ELF-1 (cell line): ENCODE measurements around the gene TCP11L1.
"Not testable (repeated sequence)": the region's sequence is repeated elsewhere in the genome, so short reads cannot be mapped to it uniquely, and the experiment has no call there.

Experiments used
- DNase-seq: peaks from one replicate; pipeline ENCODE4 v3.0.0-alpha.2; 2016; ENCODE audit warnings: low read depth, low spot score

The TCP11L1 gene

DNA sequence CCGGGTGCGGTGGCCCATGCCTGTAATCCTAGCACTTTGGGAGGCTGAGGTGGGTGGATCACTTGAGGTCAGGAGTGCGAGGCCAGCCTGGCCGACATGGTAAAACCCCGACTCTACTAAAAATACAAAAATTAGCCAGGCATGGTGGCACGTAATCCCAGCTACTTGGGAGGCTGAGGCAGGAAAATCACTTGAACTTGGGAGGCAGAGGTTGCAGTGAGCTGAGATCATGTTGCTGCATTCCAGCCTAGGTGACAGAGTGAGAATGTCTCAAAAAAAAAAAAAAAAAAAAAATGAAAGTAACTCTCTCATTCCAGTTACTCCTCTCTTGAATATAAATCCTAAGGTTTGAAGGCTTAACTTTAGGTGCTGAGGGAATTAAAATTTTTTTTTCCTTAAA is 10.2 kb upstream of the TCP11L1 start:
- DNase-seq: not testable (repeated sequence)

DNA sequence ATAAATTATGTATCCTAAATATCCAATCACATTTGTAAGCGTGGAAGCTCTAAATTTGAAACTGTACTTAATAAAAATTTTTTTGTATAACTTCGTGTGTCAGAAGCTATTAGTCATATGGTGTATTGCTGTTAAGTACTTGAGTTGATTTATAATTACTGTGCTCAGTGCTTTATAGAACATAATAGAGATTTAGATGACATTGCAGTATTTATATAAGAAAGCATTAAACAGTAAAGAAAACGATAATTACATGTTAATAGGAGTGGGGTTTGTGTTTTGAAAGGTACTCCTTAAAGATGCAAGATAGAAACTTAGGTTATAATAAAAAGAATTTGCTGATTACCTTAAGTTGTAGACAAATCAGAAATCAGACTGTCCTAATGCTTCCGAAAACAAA is 5.9 kb upstream of the TCP11L1 start:
- no peak for DNase-seq

DNA sequence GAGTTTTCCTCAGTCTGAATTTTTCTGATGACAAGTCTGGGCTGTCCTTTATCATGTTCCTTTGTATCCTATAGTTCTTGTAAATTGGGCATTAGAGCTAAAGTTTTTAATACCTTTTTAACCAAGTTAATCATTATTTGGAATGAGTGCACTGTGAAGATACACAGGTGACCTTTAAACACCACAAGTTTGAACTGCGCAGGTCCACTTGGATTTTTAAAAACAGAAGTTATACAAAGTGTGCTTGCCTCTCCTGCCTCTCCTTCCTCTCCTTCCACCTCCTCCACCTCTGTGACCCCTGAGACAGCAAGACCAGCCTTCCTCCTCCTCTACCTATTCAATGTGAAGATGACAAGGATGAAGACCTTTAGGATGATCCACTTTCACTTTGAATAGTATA is 4.4 kb upstream of the TCP11L1 start:
- DNase-seq: no peak

DNA sequence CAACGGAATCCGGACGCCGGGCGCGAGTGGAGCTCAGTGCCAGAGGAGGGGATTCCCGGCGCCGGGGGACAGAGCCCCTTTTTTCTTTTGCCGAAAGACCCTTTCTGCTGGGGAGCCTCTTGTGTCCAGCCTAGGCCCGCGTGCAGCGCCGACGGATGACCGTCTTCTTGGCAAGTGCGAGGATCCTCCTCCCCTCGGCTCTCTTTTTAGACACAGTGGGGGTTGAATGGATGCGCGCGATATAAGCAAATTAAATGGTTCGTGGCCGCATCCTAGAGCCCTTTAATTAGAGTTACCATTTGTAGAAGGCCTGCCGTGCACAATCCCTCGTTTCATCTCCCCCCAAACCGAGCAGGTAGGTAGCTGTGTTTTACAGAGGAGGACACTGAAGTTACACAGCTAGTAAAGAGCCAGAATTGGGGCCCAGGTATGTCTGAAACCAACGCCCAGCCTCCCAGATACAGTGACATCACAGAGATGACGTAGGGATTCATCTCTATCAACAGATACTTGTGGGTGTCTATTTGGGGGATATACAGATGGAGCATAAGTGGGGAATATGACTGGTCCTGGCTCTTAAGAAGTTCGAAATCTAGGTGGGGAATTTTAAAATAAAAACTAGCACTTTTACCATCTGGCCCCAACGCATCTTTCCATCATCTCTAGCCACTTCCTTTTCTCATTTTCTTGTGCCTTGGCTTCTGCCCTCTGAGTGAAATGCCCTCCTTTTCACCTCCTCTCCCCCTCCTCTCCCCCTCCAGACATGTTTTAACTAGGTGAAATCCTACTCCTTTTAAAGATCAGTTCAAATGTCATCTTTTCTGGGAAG is 875 bp downstream of the TCP11L1 start:
- no peak for DNase-seq

DNA sequence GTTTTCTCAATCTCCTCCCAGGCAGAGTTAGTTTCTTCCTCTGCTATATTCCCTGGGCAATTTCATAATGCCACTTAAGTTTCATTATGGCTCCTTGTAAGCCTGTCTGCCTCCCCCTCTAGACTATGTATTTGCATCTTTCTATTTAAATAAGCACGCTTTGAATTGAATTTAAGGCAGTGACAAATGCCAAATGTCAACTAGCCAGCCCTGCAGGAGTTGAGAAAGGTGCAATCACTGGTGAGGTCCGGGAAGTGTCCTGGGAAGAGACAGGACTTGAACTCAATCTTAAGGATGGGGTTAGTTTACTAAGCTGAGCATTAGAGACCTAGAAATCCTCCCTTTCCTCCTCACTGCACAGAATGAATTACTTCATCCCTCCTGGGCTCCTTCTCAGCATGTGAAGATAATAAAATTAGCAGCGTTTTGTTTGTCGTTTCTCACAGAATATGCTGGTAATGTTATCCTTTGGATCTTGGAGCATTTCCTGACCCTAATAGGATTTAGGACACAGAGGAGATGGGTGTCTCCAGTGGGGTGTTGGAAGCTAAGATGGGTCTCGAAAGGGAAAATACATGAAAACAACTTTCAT is 1.6 kb downstream of the TCP11L1 start:
- no peak for DNase-seq

DNA sequence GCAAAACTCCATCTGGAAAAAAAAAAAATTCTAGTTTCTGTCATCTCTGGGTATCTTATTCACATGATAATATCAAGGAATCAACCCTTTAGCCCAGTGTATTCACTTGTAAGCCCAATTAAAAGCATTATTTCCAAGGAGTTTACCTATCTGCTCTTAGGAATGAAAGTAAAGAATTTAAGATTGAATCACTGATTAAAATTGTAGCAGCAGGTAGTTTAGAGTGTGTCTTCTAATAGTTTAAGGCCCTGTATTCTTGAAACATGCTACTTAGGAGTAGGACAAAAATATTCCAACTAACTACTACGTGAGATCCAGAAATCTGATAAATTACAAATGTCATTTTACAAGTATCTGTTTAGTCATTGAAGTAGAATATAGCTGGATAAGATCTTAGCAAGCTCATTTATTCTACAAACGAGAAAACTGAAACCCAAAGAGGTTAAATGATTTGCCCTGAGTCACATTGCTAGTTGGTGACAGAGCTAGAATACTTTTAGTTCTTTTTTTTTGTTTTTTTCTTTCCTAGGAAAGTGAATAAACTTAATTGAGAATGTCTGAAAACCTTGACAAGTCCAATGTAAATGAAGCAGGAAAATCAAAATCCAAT is 4.0 kb downstream of the TCP11L1 start:
- DNase-seq: no peak

DNA sequence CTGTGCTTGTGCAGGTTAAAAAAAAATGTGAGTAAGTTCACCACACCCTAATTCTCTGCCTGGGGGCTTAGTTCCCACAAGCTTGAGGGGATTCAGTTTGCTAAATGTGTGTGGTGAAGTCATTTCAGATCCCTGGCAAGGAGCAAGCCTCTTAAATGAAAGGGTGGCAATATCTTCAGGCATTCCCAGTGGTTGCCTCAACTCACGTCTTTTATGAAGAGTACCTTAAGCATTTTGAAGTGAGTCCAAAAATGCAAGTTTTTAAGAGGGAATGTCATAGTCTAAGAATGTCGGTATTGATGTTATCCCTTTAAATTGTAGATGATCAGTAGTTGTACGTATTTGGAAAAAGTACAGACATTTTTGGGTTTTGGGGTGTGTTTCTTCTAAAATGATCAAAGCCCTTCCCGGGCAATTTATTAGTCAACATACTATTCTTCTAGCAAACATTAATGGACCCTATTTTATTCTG is 4.9 kb downstream of the TCP11L1 start:
- DNase-seq: no peak

DNA sequence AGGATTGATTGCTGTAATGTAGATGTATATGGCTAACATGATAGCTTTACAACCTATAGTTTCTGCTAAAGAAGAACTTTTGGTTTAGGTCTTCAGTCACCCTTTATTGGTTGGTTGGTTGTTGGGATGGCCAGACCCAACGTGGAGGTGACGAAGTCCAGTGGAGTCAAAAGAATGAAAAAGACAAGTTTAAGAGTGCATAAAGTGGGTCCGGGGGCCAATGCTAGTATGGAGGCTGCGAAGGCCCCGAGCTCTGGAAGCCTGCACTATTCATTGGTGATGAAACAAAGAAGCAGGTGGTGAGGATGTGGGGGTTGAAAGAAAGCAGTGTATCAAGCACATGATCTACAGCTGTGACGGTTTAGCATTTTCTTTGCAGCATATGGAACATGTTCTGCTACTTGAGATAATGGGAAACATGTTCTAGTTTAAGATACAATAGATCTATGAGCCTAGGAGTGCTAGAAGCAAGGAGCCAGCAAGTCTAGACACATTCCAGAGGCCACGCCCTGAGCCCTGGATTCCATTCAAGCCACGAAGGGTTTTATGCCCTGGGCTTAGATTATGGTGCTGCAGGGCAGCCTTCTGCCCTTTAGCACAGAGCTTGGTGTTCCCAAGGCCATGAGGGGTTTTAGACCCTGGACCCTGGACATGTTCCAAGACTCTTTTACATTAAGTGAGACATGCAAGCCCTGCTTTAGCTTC is 6.3 kb downstream of the TCP11L1 start:
- peak; percentile 31 for DNase-seq

DNA sequence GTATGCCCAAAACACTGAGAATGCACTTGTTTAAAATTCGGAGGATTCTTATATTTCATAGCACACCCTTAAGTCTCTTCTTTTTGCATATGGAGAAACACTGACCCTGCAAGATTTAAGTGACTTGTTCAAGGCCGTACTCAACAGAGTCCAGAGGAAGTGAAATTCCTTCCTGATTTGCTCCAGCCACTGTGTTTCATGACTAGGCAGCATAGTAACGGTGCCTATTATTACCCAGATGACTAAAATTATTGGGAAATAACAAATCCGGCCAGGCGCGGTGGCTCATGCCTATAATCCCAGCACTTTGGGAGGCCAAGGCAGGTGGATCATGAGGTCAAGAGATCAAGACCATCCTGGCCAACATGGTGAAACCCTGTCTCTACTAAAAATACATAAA is 9.3 kb downstream of the TCP11L1 start:
- DNase-seq: not testable (repeated sequence)

DNA sequence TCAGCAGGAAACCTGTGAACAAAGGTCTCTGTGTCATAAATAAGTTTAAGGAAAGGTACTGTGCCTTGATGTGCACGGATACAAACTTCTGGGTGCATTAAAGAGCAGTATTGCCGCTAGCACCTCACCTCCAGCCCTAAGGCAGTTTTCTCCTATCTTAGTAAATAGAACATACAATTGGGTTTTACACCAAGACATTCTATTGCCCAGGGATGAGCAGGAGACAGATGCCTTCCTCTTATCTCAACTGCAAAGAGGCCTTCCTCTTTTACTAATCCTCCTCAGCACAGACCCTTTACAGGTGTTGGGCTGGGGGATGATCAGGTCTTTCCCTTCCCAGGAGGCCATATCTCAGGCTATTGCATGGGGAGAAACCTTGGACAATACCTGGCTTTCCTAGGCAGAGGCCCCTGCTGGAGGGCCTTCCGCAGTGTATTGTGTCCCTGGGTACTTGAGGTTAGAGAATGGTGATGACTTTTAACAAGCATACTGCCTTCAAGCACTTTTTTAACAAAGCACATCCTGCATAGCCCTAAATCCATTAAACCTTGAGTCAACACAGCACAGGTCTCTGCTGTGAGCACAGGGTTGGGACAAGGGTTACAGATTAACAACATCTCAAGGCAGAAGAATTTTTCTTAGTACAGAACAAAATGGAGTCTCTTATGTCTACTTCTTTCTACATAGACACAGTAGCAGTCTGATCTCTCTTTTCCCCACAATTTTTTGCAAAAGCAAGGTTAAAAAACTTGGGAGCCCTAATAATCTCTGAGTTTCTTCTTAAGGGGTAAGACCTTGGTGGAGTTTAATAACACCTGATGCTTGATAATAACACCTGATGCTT is 10.4 kb downstream of the TCP11L1 start:
- DNase-seq: peak; percentile 78

DNA sequence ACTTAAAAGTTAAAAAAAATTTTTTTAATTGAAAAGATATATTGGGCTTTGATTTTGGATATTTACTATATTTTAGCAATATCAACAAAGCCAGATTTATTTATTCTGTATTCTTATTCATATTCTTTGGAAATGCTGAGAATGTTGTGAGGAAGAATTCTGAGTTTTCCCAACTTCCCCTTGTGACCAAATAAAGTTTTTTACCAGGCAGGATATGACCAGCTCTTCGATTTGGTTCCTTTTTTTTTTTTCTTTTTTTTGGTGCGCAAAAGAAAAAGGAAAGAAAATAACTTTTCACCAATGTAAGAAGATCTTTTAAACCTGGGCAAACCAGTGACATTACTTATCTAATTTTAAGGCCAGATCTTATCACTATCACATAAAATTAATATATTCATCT is 12.9 kb downstream of the TCP11L1 start:
- no peak for DNase-seq

DNA sequence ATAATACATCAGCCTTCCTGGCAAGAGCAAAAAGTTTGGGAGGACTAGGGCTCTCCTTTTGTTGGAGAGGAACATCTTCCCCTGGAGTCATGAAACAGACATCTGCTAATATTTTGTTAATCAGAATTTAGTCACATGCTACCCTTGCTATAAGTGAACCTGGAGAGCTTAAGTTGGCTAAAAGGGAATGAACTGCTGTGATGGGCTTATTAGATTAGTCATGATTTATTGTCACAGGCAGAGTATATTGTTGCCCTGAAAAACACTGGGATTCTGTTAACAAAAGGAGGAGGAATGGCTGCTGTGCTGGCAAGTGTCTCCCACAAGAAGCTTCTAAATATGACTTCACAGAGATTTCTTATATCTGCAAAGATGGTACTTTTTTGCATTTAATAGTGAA is 16.0 kb downstream of the TCP11L1 start:
- DNase-seq: no peak

DNA sequence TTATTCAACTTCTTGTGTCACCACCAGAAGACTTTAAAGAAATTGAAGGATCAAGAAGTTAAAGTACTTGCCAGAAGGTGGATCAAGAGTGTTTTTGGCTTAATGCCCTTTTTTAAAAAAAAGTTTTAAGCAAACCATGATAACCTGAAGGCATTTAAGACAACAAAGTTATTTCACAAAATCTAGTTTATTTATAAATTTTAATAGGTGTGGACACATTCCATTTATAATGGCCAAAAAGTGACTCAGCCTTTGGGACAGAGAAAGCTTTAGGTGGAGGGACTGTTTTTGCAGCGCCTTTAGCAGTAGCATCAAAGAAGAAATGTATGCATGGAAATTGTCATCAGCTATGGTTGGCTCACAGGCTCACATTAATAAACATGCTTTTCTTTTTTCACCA is 17.9 kb downstream of the TCP11L1 start:
- no peak for DNase-seq

DNA sequence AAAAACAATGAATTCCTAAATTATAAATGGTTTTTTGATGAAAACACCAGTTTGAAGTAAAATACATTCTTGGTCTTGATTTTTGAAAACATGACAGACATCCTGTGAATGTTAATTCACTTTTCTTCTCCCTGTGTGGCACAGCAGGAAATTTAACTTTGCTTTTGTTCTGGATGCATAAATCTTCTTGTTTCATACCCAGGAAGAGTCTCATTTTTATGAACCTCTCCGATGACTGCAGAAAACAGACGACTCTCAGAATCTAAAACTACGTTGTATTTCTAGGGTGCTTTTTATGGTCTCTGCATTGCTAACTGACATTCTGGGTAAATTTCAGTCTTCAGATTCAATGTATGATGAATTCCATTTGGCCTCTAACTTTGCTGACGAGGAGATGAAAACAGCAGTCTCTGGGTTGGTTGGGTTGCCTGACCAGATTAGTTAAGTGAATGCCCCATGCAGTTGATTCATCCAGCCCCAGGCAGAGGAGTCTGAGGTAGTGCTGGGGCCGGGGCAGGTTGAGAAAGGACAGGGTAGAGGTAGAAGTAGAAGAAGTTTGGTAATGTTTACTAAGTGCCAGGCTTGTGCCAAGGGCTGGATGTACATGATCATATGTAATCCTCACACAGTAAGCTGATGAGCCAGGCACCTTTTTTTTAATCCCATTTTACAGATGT is 20.1 kb downstream of the TCP11L1 start:
- DNase-seq: no peak

DNA sequence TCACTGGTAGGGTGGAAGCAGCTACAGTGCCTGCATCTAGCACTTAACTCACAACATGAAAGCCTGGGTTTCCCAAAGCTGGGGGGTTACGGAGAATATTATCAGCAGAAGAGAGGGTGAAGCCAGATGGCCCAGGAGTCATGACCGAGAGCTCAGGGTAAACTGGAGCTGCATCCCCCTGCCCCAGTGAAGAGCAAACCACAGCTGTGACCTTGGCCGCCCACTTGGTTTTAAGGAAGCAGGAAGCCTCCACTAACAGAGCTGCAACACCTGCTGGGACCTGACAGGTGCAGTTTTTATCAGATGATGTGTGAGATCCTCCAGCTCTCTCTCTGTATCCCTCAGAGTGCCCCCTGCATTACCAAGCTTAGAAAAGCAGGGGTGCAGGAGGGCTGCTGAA is 20.9 kb downstream of the TCP11L1 start:
- DNase-seq: no peak

DNA sequence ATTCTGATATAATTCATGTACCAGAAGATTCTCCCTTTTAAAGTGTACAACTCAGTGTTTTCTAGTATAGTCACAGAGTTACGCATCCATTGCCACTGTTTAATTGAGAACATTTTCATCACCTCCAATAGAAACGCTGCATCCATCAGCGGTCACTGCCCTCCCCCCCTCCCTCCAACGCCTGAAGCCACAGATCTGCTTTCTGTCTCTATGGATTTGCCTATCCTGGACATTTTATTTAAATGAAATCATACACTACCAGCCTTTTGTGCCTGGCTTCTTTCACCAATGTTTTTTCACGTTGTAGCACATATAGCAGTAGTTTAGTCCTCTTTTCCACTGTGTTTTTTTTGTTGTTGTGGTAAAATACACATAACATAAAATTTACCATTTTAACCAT is 22.8 kb downstream of the TCP11L1 start:
- no peak for DNase-seq

DNA sequence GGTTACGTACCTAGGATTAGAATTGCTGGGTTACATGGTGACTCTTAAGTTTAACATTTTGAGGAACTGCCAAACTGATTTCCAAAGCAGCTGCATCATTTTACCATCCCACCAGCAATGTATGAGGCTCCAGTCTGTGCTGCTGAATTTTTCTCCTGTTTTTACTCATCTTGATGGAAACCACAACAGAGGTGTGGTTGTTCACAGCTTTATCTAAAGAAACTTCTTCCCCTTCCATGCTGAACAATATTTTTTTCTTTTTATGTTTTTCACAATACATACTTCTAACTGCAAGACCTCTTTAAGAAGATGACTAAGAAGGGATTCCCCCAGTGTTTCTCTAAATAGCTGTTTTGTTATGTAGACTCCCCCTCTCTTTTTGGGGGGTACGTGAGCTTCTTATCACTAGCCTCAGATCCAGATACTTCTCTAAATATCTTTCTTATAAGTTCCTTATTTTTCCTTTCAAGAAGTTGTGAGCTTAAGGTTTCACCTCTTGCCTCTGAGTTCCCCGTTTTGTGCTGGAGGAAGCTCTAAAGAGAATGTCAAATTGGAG is 24.0 kb downstream of the TCP11L1 start:
- no peak for DNase-seq

DNA sequence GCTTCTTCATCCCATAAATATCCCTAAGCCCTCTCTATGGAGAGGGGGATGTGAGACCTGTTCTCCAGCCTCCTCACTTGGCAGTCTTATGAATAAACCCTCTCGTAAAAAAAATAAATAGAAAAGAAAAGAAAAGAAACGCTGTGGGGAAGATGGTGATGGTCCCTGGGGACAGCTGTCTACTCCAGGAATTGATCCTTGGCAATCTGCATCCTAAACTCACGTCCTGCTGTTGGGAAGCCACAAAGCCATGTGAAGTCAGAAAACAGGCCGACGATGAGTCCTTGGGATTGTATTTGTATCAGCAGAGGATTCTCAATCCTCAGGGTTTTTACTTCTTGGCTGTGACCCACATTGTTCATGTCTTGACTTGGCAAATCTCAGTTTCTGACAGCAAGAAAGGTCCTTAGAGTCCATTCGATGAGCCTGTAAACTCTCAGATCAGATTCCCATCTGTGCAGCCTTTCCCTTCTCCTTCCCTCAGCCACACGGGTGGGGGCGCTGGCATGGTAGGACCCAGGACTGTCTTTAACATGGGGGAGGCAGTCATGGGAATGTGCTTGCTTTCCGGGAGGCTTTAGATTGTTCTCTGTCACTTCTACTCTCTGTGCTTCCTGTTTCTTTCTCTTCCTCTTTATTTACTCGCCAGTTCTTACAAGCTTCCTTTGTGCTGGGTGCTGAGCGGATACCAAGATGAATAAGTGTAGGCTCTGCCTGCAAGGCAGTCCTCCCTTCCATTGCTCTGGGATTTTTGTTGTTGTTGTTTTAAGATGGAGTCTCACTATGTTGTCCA is 24.9 kb downstream of the TCP11L1 start:
- no peak for DNase-seq

DNA sequence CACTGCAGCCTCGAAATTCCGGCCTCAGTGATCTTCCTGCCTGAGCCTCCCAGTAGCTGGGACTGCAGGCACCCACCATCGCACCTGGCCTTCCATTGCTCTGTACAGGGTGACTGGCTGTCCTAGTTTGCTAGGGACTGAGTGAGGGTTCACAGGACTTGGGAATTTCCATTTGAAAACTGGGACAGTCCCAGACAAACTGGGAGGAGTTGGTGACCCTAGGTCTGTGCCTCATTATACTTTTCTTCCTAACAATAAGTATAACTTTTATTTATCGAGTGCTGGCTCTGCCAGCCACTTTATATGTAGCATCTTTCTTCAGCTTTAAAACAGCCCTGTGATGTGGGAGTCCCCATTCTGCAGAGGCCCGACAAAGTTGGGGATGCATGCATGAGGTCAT is 25.5 kb downstream of the TCP11L1 start:
- DNase-seq: no peak
